K562 (cell line): ENCODE measurements around the gene PRKACA. TPM values are rescaled to one million over a fixed set of nuclear protein-coding genes. Genes with fewer than 3 reads are reported as not detected.

Experiments used
- C11orf30 ChIP-seq: fragments of 450-650 bp; IDR thresholded peaks from 2 replicates; pipeline ENCODE4 v1.6.1; 2016; ENCODE audit warnings: low read depth, mild to moderate bottlenecking
- ELF1 ChIP-seq: fragments of 200-800 bp; sonication (Bioruptor generic); IDR thresholded peaks from 2 replicates; pipeline ENCODE4 v1.6.1; 2016; ENCODE audit warnings: missing genetic modification characterization, missing compliant biosample characterization
- LEF1 ChIP-seq: fragments of 450-650 bp; IDR thresholded peaks from 2 replicates; pipeline ENCODE4 v1.6.1; 2016; ENCODE audit warnings: mild to moderate bottlenecking
- MAFK ChIP-seq: IDR thresholded peaks from 2 replicates; pipeline ENCODE4 v1.6.1; 2011; ENCODE audit warnings: low read length, improper control_type of control experiment
- MAZ ChIP-seq, 2 experiments: fragments of 450-650 bp in 1 of 2; sonication (generic) in 1 of 2; formaldehyde crosslinking; IDR thresholded peaks in 1 of 2; conservative IDR thresholded peaks in 1 of 2; 2 replicates each; pipeline versions ENCODE4 v1.4.0 to v1.5.0; 2020; ENCODE audit warnings: mild to moderate bottlenecking in 1 of 2, missing genetic modification reagents in 1 of 2
- MLLT1 ChIP-seq, 2 experiments: fragments of 450-650 bp; IDR thresholded peaks; 2 replicates each; pipeline ENCODE4 v1.6.1; 2016
- RAD21 ChIP-seq, 2 experiments: fragments of 250-450 bp in 1 of 2; fragments of 450-650 bp in 1 of 2; sonication (Bioruptor Pico) in 1 of 2; formaldehyde crosslinking in 1 of 2; IDR thresholded peaks in 1 of 2; conservative IDR thresholded peaks in 1 of 2; 2 replicates each; pipeline versions ENCODE4 v1.4.0 to v1.8.0; 2020 to 2022; ENCODE audit warnings: mild to moderate bottlenecking in 2 of 2, moderate library complexity in 1 of 2
- RBM14 ChIP-seq: fragments of 200-400 bp; formaldehyde crosslinking; IDR thresholded peaks from 2 replicates; pipeline ENCODE4 v1.6.1; 2018; ENCODE audit warnings: low read depth, mild to moderate bottlenecking, low read length, moderate library complexity, borderline replicate concordance; ENCODE audit not compliant: insufficient read depth
- RFX1 ChIP-seq: fragments of 450-650 bp; IDR thresholded peaks from 2 replicates; pipeline ENCODE4 v1.6.1; 2016; ENCODE audit warnings: mild to moderate bottlenecking, moderate library complexity
- STAT5A ChIP-seq: IDR thresholded peaks from 2 replicates; pipeline ENCODE4 v1.6.1; 2012; ENCODE audit warnings: low read length, inconsistent platforms, borderline replicate concordance
- TAL1 ChIP-seq: fragments of 450-650 bp; IDR thresholded peaks from 2 replicates; pipeline ENCODE4 v1.6.1; 2016; ENCODE audit warnings: mild to moderate bottlenecking
- TEAD4 ChIP-seq, 2 experiments: sonication (generic) in 1 of 2; formaldehyde crosslinking in 1 of 2; IDR thresholded peaks; 2 replicates each; pipeline versions ENCODE4 v1.6.1 to v1.8.0; 2012 to 2022; ENCODE audit warnings: borderline replicate concordance in 1 of 2, inconsistent platforms in 1 of 2, low read length in 1 of 2, mild to moderate bottlenecking in 1 of 2, missing genetic modification reagents in 1 of 2
- THAP7 ChIP-seq: fragments of 250-450 bp; sonication (Bioruptor Pico); IDR thresholded peaks from 2 replicates; pipeline ENCODE4 v1.5.0; 2021
- YY1 ChIP-seq, 3 experiments: IDR thresholded peaks; 2 replicates each; pipeline ENCODE4 v1.6.1; 2011; ENCODE audit warnings: low read length in 2 of 3, mild to moderate bottlenecking in 2 of 3, moderate library complexity in 2 of 3, borderline replicate concordance in 1 of 3, control low read depth in 1 of 3, low read depth in 1 of 3; ENCODE audit not compliant: insufficient read depth in 3 of 3, insufficient replicate concordance in 2 of 3, control insufficient read depth in 1 of 3, insufficient read length in 1 of 3; ENCODE audit errors: extremely low read depth in 1 of 3
- ZBTB12 ChIP-seq: fragments of 250-450 bp; sonication (Bioruptor Pico); IDR thresholded peaks from 2 replicates; pipeline ENCODE4 v1.4.0; 2020
- ZNF449 ChIP-seq: fragments of 250-450 bp; sonication (Bioruptor Pico); IDR thresholded peaks from 2 replicates; pipeline ENCODE4 v1.8.0; 2022; ENCODE audit warnings: moderate library complexity, mild to moderate bottlenecking, inconsistent platforms
- ZNF512 ChIP-seq: IDR thresholded peaks from 2 replicates; pipeline ENCODE4 v1.6.1; 2016; ENCODE audit warnings: missing genetic modification characterization, missing compliant biosample characterization
- polyA plus RNA-seq, 8 experiments: library from polyadenylated mRNA; depleted of rRNA in 4 of 8; stranded (reverse) in 5 of 8; unstranded in 3 of 8; fragments of >200 nt; fragmentation: Nextera tagmentation in 2 of 8; fragmentation: Illumina TruSeq in 1 of 8; extraction: Ambion mirVana in 2 of 8; extraction: Trizol in 1 of 8; gene quantifications; 2 replicates each; pipeline versions ENCODE4 v1.2.1 to v1.2.3, GENCODE V29; 2011 to 2014; ENCODE audit warnings: inconsistent platforms in 1 of 8, missing spikeins in 1 of 8
- total RNA-seq, 7 experiments: library from RNA; depleted of rRNA in 6 of 7; stranded (reverse); fragments of >200 nt in 6 of 7; fragmentation: Illumina TruSeq in 2 of 7; extraction: Trizol in 2 of 7; gene quantifications; 2 replicates each; pipeline versions ENCODE4 v1.2.1 to v1.2.3, GENCODE V29; 2011 to 2021; ENCODE audit warnings: low replicate concordance in 1 of 7

The PRKACA gene
- total and polyA plus RNA-seq, 9 of the 15 experiments (the other 6 are each of a cell fraction or from before 2014, with no cell fraction given) = 1.2 to 63.1 (median 13.0) TPM

- no peak for TF ChIP-seq MLLT1 (IDR thresholded peaks at IDR 0.05)
- no peak for TF ChIP-seq ZBTB12 (CRISPR knock-in tag)
- TF ChIP-seq RAD21 (CRISPR knock-in tag; conservative IDR thresholded peaks at IDR 0.05 in 1 of 2, IDR thresholded peaks at IDR 0.05 in 1 of 2) = peak; percentile 58 to 81
- peak; percentile 62 for TF ChIP-seq ZNF512 (tag)
- no peak for TF ChIP-seq STAT5A
- no peak for TF ChIP-seq ZNF449 (CRISPR knock-in tag)
- no peak for TF ChIP-seq TAL1
- TF ChIP-seq RFX1 = no peak
- TF ChIP-seq C11orf30 = no peak
- no peak for TF ChIP-seq RBM14
- peak in 1 of 3 experiments; percentile 14 for TF ChIP-seq YY1 (IDR thresholded peaks at IDR 0.05; ENCODE audit: borderline replicate concordance in 1 of 3, control insufficient read depth in 1 of 3, extremely low read depth in 1 of 3, insufficient read depth in 3 of 3, insufficient read length in 1 of 3, insufficient replicate concordance in 2 of 3, low read depth in 1 of 3, low read length in 2 of 3)
- TF ChIP-seq ELF1 (tag) = no peak
- TF ChIP-seq LEF1 = no peak
- no peak for TF ChIP-seq MAFK
- peak in 1 of 2 experiments; percentile 70; a peak in 2 of 4 replicates for TF ChIP-seq MAZ (CRISPR knock-in tag; conservative IDR thresholded peaks at IDR 0.05 in 1 of 2, IDR thresholded peaks at IDR 0.05 in 1 of 2)
- no peak for TF ChIP-seq TEAD4 (IDR thresholded peaks at IDR 0.05; ENCODE audit: low read length)
- TF ChIP-seq TEAD4 (CRISPR knock-in tag; IDR thresholded peaks at IDR 0.05; ENCODE audit: borderline replicate concordance) = no peak
- no peak for TF ChIP-seq THAP7 (CRISPR knock-in tag)
Observed at GRCh38 chr19:14147797-14148605, 30.4 kb upstream of the PRKACA start (continued).
